GM19099 (cell line): ENCODE data around the gene SLC46A1.

Experiments
- POLR2A ChIP-seq: IDR thresholded peaks from 3 replicates; pipeline ENCODE4 v1.6.1; 2011; ENCODE audit warnings: low read depth; ENCODE audit not compliant: insufficient read length; ENCODE audit errors: extremely low read depth

The SLC46A1 gene

DNA sequence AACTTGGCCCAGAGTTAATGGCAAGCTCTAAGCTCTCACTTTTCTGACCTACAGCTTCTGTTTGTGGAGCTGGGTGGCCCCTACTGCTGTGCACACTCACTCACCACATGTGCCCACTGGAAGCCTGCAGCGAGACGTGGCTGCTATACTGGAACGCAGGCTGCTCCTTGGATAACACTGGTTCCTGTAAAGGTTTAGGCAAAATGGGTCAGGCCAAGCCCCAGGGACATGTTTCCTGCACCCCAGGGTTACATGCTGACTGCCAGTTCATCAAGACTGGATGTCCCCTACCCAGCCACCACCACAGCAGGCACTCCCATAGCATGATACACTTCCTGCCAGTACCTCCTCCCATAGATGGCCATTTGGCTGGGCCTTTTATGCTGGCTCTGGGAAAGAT lies 57.0 kb downstream of the SLC46A1 start:
- TF ChIP-seq POLR2A = no peak

DNA sequence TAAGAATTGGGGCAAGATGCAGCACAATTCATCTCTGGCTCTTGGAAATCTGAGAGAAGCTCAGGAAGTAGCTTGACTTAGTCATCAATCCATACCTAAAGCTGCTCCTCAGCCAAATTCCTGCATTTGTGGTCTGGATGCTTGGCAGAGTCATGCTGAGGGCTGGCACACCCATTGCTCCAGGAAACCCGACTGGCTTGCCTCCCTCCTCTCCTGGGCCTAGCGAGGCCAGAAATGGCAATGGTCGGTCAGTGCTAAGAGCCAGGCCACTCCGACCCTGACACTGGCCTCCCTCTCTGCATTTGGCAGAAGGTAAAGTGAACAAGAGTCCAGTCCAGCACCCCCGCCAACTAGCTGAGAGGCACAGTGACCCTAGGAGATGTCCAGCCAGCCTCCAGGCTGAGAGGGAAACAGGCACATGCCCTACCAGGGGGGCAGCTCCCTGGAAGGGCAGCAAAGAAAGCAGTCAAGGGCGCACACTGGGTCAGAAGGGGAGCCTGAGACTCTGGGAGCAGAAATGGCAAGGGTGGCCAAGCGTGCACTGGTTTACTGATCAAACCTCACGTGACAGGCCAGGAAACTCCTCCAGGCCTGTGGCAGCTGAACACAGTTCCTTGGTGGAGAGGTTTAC lies 58.6 kb downstream of the SLC46A1 start:
- TF ChIP-seq POLR2A = no peak

DNA sequence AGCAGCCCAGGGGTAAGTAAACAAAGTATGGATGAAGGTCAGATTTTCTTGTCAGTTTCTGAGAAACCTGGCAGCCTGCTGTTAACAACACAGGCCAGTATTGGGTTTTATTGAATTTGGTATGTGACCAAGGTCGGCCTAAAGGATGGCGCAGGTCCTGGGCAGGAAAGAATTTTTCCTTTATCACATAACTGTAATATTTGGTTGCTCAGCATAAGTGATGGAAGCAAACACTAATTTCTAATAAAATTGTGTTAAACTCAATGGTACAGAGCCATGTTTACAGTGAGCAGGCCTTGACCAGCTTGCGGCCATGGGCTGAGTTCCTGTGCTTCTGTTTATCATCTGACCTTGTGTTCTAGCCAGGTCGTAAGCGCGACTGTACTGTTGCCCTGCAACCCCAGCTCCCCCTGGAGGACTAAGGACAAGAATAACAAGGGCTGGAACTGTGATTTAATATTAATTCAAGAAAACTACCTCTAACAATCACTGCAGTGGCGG lies 59.2 kb downstream of the SLC46A1 start:
- TF ChIP-seq POLR2A = no peak

DNA sequence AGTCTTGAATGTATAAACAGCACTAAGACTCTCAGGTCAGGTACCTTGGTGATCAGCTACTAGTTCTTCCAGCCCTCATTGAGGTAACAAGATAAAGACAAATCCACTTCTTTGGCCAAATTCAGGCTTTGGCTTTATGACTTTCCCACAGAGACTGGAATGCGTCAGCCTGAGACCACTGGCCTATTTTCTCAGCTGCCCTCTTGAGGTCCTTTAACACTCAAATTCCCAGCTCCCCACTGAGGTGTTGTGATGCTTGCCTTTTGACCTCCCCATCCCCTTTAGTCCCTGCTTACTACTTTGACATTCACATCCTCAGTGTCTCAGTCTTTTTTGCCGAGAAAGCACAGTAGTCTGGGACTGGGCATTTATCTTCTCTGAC lies 59.8 kb downstream of the SLC46A1 start:
- TF ChIP-seq POLR2A = no peak

DNA sequence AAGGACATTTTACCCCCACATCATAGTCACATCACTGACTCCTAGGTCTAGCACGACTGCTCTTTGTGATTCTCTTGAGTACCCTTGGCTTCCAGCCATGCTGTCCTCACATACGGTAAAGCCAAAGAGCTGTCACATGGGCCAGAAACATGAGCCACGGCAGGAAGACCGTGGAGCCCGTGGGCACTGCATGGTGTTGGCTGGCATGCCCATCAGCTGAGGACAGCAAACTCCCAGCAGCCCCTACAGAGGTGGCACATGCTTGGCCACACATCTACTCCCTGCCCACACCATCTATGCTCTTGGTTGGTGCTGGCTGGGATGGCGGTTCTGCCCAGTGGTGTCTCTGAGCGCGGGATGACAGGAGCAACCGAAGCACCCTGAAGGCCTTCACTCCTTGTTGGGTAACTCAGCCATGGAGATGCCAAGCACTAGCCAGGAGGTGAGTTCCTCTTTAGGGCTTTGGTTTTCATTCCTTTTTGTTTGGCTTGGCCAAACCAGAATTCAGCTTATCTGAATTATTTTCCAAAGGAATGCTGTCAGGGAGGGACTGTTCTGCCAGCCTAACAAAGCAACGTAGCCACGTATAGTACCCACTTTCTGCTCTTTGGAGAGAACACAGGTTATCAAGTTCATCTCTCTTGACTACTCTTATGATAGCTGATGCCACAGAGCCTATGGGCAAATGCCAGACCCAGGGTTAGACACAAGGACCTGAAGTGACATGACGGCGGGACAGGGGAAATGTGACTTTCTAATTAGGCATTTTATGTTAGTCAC lies 60.4 kb downstream of the SLC46A1 start:
- TF ChIP-seq POLR2A = no peak
